PFSK-1 (cell line): Measurements from ENCODE around the gene LRRTM2.

Experiments used
- FOXP2 ChIP-seq: optimal IDR thresholded peaks from 2 replicates; pipeline ENCODE3; 2011; ENCODE audit warnings: borderline replicate concordance, control low read depth, inconsistent platforms; ENCODE audit not compliant: insufficient read depth; ENCODE audit errors: extremely low read length, extremely low read depth
- POLR2AphosphoS5 ChIP-seq: IDR thresholded peaks from 2 replicates; pipeline ENCODE4 v1.6.1; 2012; ENCODE audit warnings: low read depth, mild to moderate bottlenecking, control low read depth, low read length, moderate library complexity
- REST ChIP-seq, 2 experiments: IDR thresholded peaks; 2 replicates each; pipeline versions ENCODE4 v1.6.1 to v1.8.0; 2011 to 2012; ENCODE audit warnings: low read depth in 2 of 2, low read length in 2 of 2, control low read depth in 1 of 2, inconsistent platforms in 1 of 2, mild to moderate bottlenecking in 1 of 2, moderate library complexity in 1 of 2; ENCODE audit not compliant: insufficient read depth in 1 of 2
- SIN3A ChIP-seq: IDR thresholded peaks from 2 replicates; pipeline ENCODE4 v1.6.1; 2012; ENCODE audit warnings: mild to moderate bottlenecking, low read length, moderate library complexity, borderline replicate concordance; ENCODE audit not compliant: insufficient read depth
- TAF1 ChIP-seq: IDR thresholded peaks from 2 replicates; pipeline ENCODE4 v1.6.1; 2012; ENCODE audit warnings: low read length, control low read depth, borderline replicate concordance; ENCODE audit not compliant: insufficient read depth

LRRTM2 gene

GRCh38 chr5:138884554-138884953, 9.4 kb upstream of the LRRTM2 start:
- TF ChIP-seq REST (IDR thresholded peaks at IDR 0.05; ENCODE audit: insufficient read depth in 1 of 2, low read depth in 2 of 2, low read length in 2 of 2) = no peak
- no peak for TF ChIP-seq FOXP2
- TF ChIP-seq TAF1 = no peak

- TF ChIP-seq FOXP2 (no peak), SIN3A (no peak), TAF1 (no peak), POLR2AphosphoS5 (no peak), REST (IDR thresholded peaks at IDR 0.05; ENCODE audit: insufficient read depth in 1 of 2, low read depth in 2 of 2, low read length in 2 of 2) (no peak)
Measured at GRCh38 chr5:138884094-138884493, 9.0 kb upstream of the LRRTM2 start.

DNA sequence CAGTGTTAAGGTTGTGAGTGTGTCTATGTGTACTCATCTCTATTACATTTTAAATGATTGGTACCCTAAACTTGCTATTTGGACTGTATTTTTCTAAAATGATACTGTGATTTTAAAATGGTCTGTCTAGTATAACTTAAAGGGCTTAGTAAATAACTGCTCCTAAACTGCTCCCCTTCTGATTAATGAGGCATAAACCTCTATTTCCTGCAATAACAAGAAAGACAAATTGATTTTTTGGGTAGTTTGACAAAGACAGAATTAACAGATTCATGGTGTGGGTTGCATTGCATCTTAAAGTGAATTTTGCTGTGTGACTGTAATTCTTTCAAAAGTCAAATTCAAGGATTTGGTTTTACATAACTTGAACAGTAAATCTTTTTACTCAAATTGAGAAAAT, 8.1 kb upstream of the LRRTM2 start:
- TF ChIP-seq TAF1 (no peak), FOXP2 (no peak), REST (IDR thresholded peaks at IDR 0.05; ENCODE audit: insufficient read depth in 1 of 2, low read depth in 2 of 2, low read length in 2 of 2) (no peak), POLR2AphosphoS5 (no peak), SIN3A (no peak)

GRCh38 chr5:138878437-138879235, 3.5 kb upstream of the LRRTM2 start:
- TF ChIP-seq TAF1 (no peak), REST (IDR thresholded peaks at IDR 0.05; ENCODE audit: insufficient read depth in 1 of 2, low read depth in 2 of 2, low read length in 2 of 2) (no peak), SIN3A (no peak), POLR2AphosphoS5 (no peak), FOXP2 (no peak)

GRCh38 chr5:138876811-138877210, 1.7 kb upstream of the LRRTM2 start:
- TF ChIP-seq REST (IDR thresholded peaks at IDR 0.05; ENCODE audit: insufficient read depth in 1 of 2, low read depth in 2 of 2, low read length in 2 of 2) (no peak), POLR2AphosphoS5 (no peak), SIN3A (no peak), FOXP2 (no peak)
